Stomach (tissue), 9 donors: ENCODE results near the gene CASP9. TPM values are rescaled to one million over a fixed set of nuclear protein-coding genes. Genes with fewer than 3 reads are reported as not detected.
"Not testable (repeated sequence)": the region's sequence is repeated elsewhere in the genome, so short reads cannot be mapped to it uniquely, and the experiment has no call there.

Experiments
- DNase-seq, 2 donors: peaks; one replicate each; pipeline versions ENCODE4 v3.0.0 to v3.0.0-alpha.2; 2013 to 2019
- H3K27ac ChIP-seq, 5 donors: fragments of 200-600 bp in 4 of 5; sonication (generic) in 4 of 5; one replicate each; pipeline ENCODE4 v1.5.1; 2013 to 2019; ENCODE audit warnings: mild to moderate bottlenecking in 1 of 5, moderate library complexity in 1 of 5
- H3K27me3 ChIP-seq, 3 donors: fragments of 200-600 bp; sonication (generic); one replicate each; pipeline ENCODE4 v1.5.1; 2017 to 2019; ENCODE audit warnings: mixed run types in 1 of 3
- H3K36me3 ChIP-seq, 4 donors: fragments of 200-600 bp; sonication (generic); 1 replicate in 3 of 4; 2 replicates in 1 of 4; pipeline ENCODE4 v1.5.1; 2016 to 2019
- H3K4me1 ChIP-seq, 4 donors: fragments of 200-600 bp; sonication (generic); one replicate each; pipeline ENCODE4 v1.5.1; 2016 to 2019
- H3K4me3 ChIP-seq, 4 donors: fragments of 200-600 bp; sonication (generic) in 3 of 4; one replicate each; pipeline ENCODE4 v1.5.1; 2016 to 2019; ENCODE audit warnings: mild to moderate bottlenecking in 1 of 4
- H3K9me3 ChIP-seq, 4 donors: fragments of 200-600 bp; sonication (generic); one replicate each; pipeline ENCODE4 v1.5.1; 2016 to 2019
- EP300 ChIP-seq: sonication (generic); formaldehyde crosslinking; IDR thresholded peaks from one replicate; pipeline ENCODE4 v1.6.1; 2017; ENCODE audit warnings: antibody characterized with exemption
- POLR2A ChIP-seq, 4 donors: fragments of 450-650 bp; IDR thresholded peaks; one replicate each; pipeline ENCODE4 v1.6.1; 2016; ENCODE audit warnings: antibody characterized with exemption in 4 of 4, control low read depth in 2 of 4, mild to moderate bottlenecking in 1 of 4, moderate library complexity in 1 of 4
- POLR2AphosphoS5 ChIP-seq, 3 donors: sonication (generic); formaldehyde crosslinking; IDR thresholded peaks; one replicate each; pipeline ENCODE4 v1.6.1; 2016; ENCODE audit warnings: antibody characterized with exemption in 3 of 3
- WGBS, 5 donors: extraction: QIAGEN DNeasy Blood & Tissue Kit in 3 of 5; methylation state at CpG; one replicate each; pipeline versions ENCODE4 v1.1.5 to v1.1.7; 2013 to 2018; 5-methylcytosine and 5-hydroxymethylcytosine counted together
- intact Hi-C: fragments of 100-400 bp; cut with DNase I; formaldehyde crosslinking; loops from one replicate; pipeline ENCODE4 v1.15.1; 2023; ENCODE audit warnings: low total_unique reads
- polyA plus RNA-seq, 3 donors: library from polyadenylated mRNA; stranded (reverse); fragments of 200-250 nt; gene quantifications; one replicate each; pipeline ENCODE4 v1.2.3, GENCODE V29; 2013
- total RNA-seq, 5 donors: library from RNA; depleted of rRNA; stranded (reverse); fragments of >200 nt; gene quantifications; one replicate each; pipeline versions ENCODE4 v1.1.0 to v1.2.3, GENCODE V29; 2014 to 2016
- TF ChIP-seq, protein P1 (sequence below), 7 experiments: fragments of 450-650 bp in 4 of 7; fragments of 200-600 bp in 3 of 7; sonication (generic) in 3 of 7; IDR thresholded peaks; one replicate each; pipeline ENCODE4 v1.5.1; 2016 to 2019; ENCODE audit warnings: antibody characterized with exemption in 7 of 7, control low read depth in 2 of 7, mild to moderate bottlenecking in 1 of 7
- donor health status: healthy with polysubstance abuse.
- donor health status: Bipolar disorder and iron deficiency.
- donor health status: healthy.

CASP9 gene
- total and polyA plus RNA-seq, 8 donors: 8.3 to 125 (median 16.3) TPM

DNA sequence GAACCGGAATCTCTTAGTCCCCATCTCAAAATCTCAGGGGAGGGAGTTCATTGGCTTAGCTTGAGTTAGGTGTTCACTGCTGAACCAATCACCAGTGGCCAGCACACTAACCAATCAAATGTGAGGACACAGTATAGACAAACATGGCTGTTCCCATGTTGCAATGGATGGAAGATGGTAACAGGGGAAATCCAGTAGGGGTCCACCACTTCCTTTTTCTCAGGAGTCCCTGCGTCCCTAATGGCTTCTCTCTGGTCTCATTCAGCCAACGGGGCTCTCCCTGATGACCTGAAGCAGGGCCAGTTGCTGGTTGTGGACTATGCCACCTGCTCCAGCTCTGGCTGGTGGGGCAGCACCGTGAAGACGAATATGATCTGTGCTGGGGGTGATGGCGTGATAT lies 38.4 kb downstream of the CASP9 start:
- no peak for TF ChIP-seq POLR2A (IDR thresholded peaks at IDR 0.05)
- TF ChIP-seq EP300: no peak
- TF ChIP-seq, protein P1, sequence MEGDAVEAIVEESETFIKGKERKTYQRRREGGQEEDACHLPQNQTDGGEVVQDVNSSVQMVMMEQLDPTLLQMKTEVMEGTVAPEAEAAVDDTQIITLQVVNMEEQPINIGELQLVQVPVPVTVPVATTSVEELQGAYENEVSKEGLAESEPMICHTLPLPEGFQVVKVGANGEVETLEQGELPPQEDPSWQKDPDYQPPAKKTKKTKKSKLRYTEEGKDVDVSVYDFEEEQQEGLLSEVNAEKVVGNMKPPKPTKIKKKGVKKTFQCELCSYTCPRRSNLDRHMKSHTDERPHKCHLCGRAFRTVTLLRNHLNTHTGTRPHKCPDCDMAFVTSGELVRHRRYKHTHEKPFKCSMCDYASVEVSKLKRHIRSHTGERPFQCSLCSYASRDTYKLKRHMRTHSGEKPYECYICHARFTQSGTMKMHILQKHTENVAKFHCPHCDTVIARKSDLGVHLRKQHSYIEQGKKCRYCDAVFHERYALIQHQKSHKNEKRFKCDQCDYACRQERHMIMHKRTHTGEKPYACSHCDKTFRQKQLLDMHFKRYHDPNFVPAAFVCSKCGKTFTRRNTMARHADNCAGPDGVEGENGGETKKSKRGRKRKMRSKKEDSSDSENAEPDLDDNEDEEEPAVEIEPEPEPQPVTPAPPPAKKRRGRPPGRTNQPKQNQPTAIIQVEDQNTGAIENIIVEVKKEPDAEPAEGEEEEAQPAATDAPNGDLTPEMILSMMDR (IDR thresholded peaks at IDR 0.05): no peak
- TF ChIP-seq POLR2AphosphoS5 (IDR thresholded peaks at IDR 0.05): no peak
- Histone ChIP-seq H3K4me1 (no peaks in the 10 kb centered on the region), H3K27me3 (no peaks in the 10 kb centered on the region), H3K9me3 (no peaks in the 10 kb centered on the region), H3K27ac (no peak overlapping the region), H3K4me3 (no peak overlapping the region), H3K36me3 (peaks cover 0 to 27% (median 17%) of the 10 kb centered on the region in 4 donors)
- WGBS, 5 donors: 92 to 96% (median 95%) methylated on average over 6 of the region's 6 CpGs
- intact Hi-C loops: no loop called here
- no peak for DNase-seq

DNA sequence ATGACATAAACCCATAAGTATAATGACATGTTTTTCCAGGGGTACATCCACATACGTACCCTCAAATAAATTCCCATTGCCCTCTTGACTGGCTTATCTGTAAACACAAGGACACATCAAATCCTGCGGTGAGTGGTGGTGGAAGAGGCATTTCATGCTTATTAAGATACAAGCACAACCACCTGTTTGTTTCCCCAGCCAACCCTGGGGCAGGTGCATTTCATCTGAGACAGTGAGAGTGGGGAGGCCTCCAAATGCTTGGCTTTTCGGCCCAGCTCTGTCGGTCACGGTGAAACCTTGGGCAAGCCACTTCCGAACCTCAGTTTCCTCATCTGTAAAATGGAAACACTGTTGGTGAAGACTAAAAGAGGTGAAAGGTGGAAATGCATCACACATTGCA lies 39.6 kb downstream of the CASP9 start:
- H3K27me3 ChIP-seq, H3K4me1 ChIP-seq, H3K9me3 ChIP-seq, intact Hi-C loops, DNase-seq, H3K27ac ChIP-seq, H3K4me3 ChIP-seq: not testable (repeated sequence)
- H3K36me3 ChIP-seq: peaks cover 0 to 22% (median 13%) of the 10 kb centered on the region in 4 donors
- WGBS, 5 donors: 92 to 95% (median 93%) methylated on average over 6 of the region's 6 CpGs

GRCh38 chr1:15483971-15484370 lies 40.0 kb downstream of the CASP9 start:
- TF ChIP-seq POLR2AphosphoS5 (IDR thresholded peaks at IDR 0.05) (no peak), EP300 (no peak), POLR2A (IDR thresholded peaks at IDR 0.05) (no peak)
- TF ChIP-seq, protein P1 (IDR thresholded peaks at IDR 0.05): no peak
- intact Hi-C loops: no loop called here
- no peaks in the 10 kb centered on the region for H3K4me1 ChIP-seq
- H3K36me3 ChIP-seq: peaks cover 0 to 22% (median 13%) of the 10 kb centered on the region in 4 donors
- no peak overlapping the region for H3K27ac ChIP-seq
- 87 to 91% (median 90%) methylated on average over 2 of the region's 2 CpGs for WGBS, 5 donors
- H3K9me3 ChIP-seq: no peaks in the 10 kb centered on the region
- DNase-seq: no peak
- H3K4me3 ChIP-seq: no peak overlapping the region
- H3K27me3 ChIP-seq: no peaks in the 10 kb centered on the region

- intact Hi-C loops, H3K9me3 ChIP-seq, DNase-seq, H3K27ac ChIP-seq, H3K27me3 ChIP-seq, H3K4me1 ChIP-seq, H3K4me3 ChIP-seq: not testable (repeated sequence)
- 80 to 92% (median 86%) methylated on average over 12 to 16 of the region's 16 CpGs for WGBS, 5 donors
- H3K36me3 ChIP-seq: peaks cover 0 to 22% (median 13%) of the 10 kb centered on the region in 4 donors
These were observed 41.0 kb downstream of the CASP9 start for GRCh38 chr1:15482983-15483543.

DNA sequence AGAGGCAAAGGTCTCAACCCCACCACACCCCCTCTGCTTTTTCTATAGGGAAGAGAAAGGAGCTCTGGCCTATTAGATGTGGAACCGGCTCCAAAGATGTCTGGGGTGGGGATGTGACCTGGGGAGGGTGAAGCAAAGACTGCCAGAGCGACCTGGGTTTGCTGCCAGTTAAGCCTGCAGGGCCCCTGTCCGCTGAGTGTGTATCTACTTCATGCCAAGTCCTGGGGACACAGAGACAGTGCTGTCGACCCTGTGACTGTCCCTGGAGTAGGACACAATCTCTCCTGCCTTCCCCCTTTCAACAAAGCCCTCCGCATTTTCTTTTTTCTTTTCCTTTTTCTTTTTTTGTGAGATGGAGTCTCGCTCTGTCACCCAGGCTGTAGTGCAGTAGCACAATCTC lies 41.6 kb downstream of the CASP9 start:
- 73 to 87% (median 84%) methylated on average over 6 of the region's 6 CpGs for WGBS, 5 donors
- DNase-seq, H3K27me3 ChIP-seq, H3K4me1 ChIP-seq, H3K4me3 ChIP-seq, H3K27ac ChIP-seq, H3K9me3 ChIP-seq, intact Hi-C loops: not testable (repeated sequence)
- H3K36me3 ChIP-seq: peaks cover 0 to 22% (median 13%) of the 10 kb centered on the region in 4 donors

DNA sequence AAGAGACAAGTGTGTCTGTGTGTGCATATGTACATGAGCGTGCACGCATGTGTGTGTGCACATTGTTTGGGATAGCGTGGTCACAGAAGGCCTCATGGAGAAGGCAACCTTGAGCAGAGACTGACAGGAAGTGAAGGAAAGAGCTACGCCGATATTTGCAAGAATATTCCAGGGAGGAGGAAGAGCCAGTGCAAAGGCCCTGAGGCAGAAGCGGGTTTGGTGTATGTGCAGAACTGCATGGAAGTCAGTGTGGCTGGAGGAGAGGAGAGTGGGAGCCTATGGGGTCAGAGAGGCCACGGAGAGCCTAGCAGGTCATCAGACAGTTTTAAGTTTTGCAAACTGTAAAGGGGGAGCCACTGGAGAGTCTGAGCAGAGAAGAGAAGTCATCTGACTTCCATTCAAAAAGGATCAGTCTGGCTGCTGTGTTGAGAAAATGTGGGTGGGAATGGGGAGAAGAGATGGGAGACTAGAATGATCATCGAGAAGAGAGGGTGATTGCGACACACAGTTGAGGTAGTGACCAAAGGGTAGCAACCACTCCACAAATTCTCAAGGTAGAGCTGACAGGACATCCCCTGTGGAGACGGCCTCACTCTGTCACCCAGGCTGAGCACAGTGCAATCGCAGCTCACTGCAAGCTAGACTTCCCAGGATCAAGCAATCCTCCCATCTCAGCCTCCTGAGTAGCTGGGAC lies 44.2 kb downstream of the CASP9 start:
- H3K27me3 ChIP-seq: no peaks in the 10 kb centered on the region
- 90 to 98% (median 92%) methylated on average over 11 of the region's 11 CpGs for WGBS, 5 donors
- DNase-seq: no peak
- H3K4me3 ChIP-seq: no peak overlapping the region
- intact Hi-C loops: no loop called here
- H3K27ac ChIP-seq: no peak overlapping the region
- H3K4me1 ChIP-seq: no peaks in the 10 kb centered on the region
- H3K36me3 ChIP-seq: peaks cover 0 to 3% (median 0%) of the 10 kb centered on the region in 4 donors
- TF ChIP-seq, protein P1 (IDR thresholded peaks at IDR 0.05): no peak
- no peak for TF ChIP-seq POLR2AphosphoS5 (IDR thresholded peaks at IDR 0.05)
- no peak for TF ChIP-seq POLR2A (IDR thresholded peaks at IDR 0.05)
- no peak for TF ChIP-seq EP300
- H3K9me3 ChIP-seq: no peaks in the 10 kb centered on the region
